Right lung (tissue), 10 donors: ENCODE results near the gene SNU13. TPM values are rescaled to one million over a fixed set of nuclear protein-coding genes. Genes with fewer than 3 reads are reported as not detected.
"Not testable (repeated sequence)": the region's sequence is repeated elsewhere in the genome, so short reads cannot be mapped to it uniquely, and the experiment has no call there.

Experiments
- DNase-seq, 2 donors: peaks; one replicate each; pipeline ENCODE4 v3.0.0-alpha.2; 2013
- long read RNA-seq, 8 donors: transcript quantifications; one replicate each; lab custom pipeline, GENCODE V29; 2026
- polyA plus RNA-seq, 5 donors: library from polyadenylated mRNA; unstranded; fragments of 120-200 nt; gene quantifications; one replicate each; pipeline versions ENCODE4 v1.2.1 to v1.2.3, GENCODE V29; 2013; ENCODE audit warnings: inconsistent platforms in 1 of 5, low replicate concordance in 1 of 5; ENCODE audit not compliant: insufficient read length in 5 of 5, insufficient read depth in 1 of 5

Gene SNU13
- 100 to 1,000 TPM; 107 to 155 (median 115) TPM for polyA plus RNA-seq
- long read RNA-seq, donor 1, transcript SNU13-202 (3 exons, 1,503 nt) = major isoform, 98 of 157 reads
- long read RNA-seq, donor 1, transcript SNU13-201 (3 exons, 877 nt) = minor isoform, 45 of 157 reads
- long read RNA-seq, donor 1, partial matches to known transcripts = 11 of 157 reads
- long read RNA-seq, donor 1, other reads (novel, unspliced or antisense) = 0 of 157 reads
- long read RNA-seq, donor 2, transcript SNU13-202 (3 exons, 1,503 nt) = major isoform, 56 of 87 reads
- long read RNA-seq, donor 2, transcript SNU13-201 (3 exons, 877 nt) = minor isoform, 14 of 87 reads
- long read RNA-seq, donor 2, partial matches to known transcripts = 16 of 87 reads
- long read RNA-seq, donor 2, other reads (novel, unspliced or antisense) = 0 of 87 reads
- long read RNA-seq, donor 3, transcript SNU13-202 (3 exons, 1,503 nt) = major isoform, 63 of 99 reads
- long read RNA-seq, donor 3, transcript SNU13-201 (3 exons, 877 nt) = minor isoform, 22 of 99 reads
- long read RNA-seq, donor 3, partial matches to known transcripts = 14 of 99 reads
- long read RNA-seq, donor 3, other reads (novel, unspliced or antisense) = 0 of 99 reads
- long read RNA-seq, donor 4, transcript SNU13-202 (3 exons, 1,503 nt) = major isoform, 46 of 75 reads
- long read RNA-seq, donor 4, transcript SNU13-201 (3 exons, 877 nt) = minor isoform, 9 of 75 reads
- long read RNA-seq, donor 4, partial matches to known transcripts = 20 of 75 reads
- long read RNA-seq, donor 4, other reads (novel, unspliced or antisense) = 0 of 75 reads
- long read RNA-seq, donor 5, transcript SNU13-202 (3 exons, 1,503 nt) = major isoform, 89 of 130 reads
- long read RNA-seq, donor 5, transcript SNU13-201 (3 exons, 877 nt) = minor isoform, 26 of 130 reads
- long read RNA-seq, donor 5, partial matches to known transcripts = 12 of 130 reads
- long read RNA-seq, donor 5, other reads (novel, unspliced or antisense) = 0 of 130 reads
- long read RNA-seq, donor 6, transcript SNU13-202 (3 exons, 1,503 nt) = major isoform, 94 of 150 reads
- long read RNA-seq, donor 6, transcript SNU13-201 (3 exons, 877 nt) = minor isoform, 38 of 150 reads
- long read RNA-seq, donor 6, partial matches to known transcripts = 17 of 150 reads
- long read RNA-seq, donor 6, other reads (novel, unspliced or antisense) = 0 of 150 reads
- long read RNA-seq, donor 7, transcript SNU13-201 (3 exons, 877 nt) = minor isoform, 13 of 83 reads
- long read RNA-seq, donor 7, transcript SNU13-202 (3 exons, 1,503 nt) = major isoform, 62 of 83 reads
- long read RNA-seq, donor 7, partial matches to known transcripts = 7 of 83 reads
- long read RNA-seq, donor 7, other reads (novel, unspliced or antisense) = 0 of 83 reads
- long read RNA-seq, donor 8, transcript SNU13-201 (3 exons, 877 nt) = minor isoform, 9 of 56 reads
- long read RNA-seq, donor 8, transcript SNU13-202 (3 exons, 1,503 nt) = major isoform, 24 of 56 reads
- long read RNA-seq, donor 8, partial matches to known transcripts = 23 of 56 reads
- long read RNA-seq, donor 8, other reads (novel, unspliced or antisense) = 0 of 56 reads

DNA sequence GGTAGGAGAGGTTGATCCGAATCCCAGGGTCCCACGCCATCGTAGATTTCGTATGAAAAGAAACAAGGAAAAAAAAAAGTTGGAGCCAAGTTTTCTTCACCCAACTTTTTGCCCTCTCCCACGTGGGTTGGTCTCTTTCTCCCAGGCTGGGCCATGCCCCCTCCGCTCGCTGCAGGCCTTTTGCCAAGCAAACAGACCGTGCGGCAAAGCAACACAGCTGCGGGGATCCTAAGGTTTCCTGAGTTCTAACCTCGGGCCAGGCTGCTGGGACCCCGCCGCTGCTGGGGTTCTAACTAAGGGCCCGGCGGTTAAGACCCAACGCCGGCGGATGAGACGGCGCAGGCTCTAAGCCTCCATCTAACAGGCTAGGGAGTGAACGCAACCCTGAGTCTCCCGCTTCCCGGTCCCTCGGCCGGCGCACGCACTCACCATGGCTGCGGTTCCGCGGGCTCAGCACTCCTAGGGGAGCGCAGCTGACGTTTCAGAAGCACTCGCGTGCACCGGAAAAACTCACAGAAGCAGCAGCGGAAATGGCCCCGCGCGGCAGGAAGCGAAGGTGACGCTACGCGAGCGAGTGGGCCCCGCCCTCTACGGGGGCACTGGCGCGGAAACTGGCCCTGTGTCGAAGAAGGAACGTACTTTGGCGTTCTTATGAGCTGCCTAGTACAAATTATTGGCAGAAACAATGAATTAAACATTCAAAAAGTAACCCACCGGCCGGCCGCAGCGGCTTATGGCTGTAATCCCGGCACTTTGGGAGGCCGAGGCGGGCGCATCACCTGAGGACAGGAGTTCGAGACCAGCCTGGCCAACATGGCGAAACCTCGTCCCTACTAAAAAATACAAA lies at the start of gene SNU13:
Gene SNU13, minus strand, starts transcription at position 503 of the 847 bp plus-strand sequence. Its CDS starts 71 bp downstream, at position 432.
- peak; percentile 90 for DNase-seq

DNA sequence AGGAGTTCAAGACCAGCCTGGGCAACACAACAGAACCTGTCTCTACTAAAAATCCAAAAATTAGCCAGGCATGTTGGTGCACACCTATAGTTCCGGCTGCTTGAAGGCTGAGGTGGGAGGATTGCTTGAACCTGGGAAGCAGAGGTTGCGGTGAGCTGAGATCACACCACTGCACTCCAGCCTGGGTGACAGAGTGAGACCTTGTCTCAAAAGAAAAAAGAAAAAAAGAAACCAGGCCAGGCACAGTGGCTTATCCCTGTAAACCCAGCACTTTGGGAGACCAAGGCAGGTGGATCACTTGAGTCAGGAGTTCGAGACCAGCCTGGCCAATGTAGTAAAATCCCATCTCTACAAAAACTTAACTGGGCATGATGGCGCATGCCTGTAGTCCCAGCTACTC lies 44.6 kb upstream of the SNU13 start:
- not testable (repeated sequence) for DNase-seq

DNA sequence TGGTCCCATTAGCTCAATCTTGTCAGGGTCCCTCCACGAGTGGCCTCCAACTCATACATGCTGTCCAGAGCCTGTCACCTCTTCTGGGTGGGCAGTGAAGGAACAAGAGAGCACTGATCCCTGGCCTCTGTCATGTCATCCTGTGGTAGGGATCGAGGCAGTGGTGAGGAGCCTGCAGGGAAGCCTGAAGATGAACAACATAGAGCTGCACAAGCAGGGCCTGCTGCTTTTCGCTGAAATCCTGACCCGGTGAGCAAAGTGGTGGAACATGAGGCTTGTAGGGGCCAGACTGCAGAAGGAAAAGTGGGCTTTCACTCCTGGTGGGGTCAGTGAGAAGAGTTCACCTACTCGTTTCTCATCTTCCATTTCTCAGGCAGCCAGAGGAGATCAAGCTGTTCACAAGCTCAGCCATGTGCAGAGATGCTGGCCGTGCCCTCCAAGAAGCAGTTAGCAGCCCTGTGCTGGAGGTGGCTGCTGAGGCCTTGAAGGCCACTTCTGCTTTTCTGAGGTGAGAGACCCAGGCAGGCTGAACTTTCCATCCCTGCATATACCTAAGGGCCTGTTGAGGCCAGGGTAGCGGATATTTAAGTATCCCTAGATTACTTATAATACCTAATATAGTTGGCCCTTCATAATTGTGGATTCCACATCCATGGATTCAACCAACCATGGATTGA lies 43.6 kb upstream of the SNU13 start:
- no peak for DNase-seq

DNA sequence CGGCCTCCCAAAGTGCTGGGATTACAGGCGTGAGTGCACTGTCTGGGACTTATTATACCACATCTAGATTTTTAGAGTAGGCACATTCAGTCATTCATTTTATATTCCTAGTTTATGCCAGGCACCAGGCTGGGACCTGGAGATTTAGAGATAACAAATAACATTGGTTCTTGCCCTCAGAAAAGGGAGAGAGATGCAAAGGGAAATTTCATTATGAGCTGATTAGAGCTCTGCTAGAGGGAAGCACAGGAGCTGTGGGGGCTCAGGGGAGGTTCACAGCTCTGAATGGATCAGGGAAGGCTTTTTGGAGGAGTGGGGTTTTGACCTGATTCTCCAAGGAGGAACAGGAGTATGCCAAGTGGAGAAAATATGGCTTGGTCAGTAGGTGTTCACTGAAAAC lies 42.9 kb upstream of the SNU13 start:
- DNase-seq = no peak

DNA sequence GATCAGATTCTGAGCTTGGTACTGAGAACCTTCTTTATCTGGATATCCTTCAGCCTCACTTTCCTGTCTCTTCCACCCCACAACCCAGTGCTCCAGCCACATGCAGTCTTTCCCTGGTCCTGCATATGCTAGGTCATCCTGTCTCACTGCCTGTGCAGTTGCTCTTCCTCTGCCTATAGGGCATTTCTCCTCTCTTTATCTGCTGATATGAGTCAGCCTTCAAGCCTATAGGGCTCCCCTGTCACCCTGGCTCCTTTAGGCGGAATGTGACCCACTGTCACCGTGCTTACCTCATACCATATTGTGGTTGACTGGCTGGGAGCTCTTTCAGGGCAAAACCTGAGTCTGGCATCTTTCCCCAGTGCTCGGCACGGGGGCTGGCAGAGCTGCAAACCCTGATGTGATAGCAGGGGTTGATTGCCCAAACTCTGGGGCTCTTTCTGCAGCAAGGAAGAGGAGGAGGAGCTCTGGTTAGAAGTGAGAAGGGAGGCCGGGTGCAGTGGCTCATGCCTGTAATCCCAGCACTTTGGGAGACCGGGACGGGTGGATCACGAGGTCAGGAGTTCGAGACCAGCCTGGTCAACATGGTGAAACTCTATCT lies 36.9 kb upstream of the SNU13 start:
- no peak for DNase-seq

DNA sequence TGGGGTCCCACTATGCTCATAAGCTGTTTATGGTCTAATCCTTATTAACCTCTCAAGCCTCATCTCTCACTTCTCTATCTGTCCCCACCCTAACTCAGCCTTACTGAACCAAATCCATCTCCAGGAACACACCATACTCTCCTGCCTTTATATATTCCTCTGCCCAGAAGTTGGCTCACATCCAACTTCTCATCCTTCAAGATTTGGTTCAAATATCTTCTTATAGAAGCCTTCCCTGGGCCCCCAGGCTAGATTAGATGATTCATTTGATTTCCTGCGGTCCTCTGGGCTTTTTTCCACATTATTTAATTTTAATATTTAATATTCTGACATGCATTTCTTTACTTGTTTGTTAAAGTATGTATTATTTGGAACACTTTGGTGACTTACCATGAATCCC lies 33.8 kb upstream of the SNU13 start:
- DNase-seq = no peak

DNA sequence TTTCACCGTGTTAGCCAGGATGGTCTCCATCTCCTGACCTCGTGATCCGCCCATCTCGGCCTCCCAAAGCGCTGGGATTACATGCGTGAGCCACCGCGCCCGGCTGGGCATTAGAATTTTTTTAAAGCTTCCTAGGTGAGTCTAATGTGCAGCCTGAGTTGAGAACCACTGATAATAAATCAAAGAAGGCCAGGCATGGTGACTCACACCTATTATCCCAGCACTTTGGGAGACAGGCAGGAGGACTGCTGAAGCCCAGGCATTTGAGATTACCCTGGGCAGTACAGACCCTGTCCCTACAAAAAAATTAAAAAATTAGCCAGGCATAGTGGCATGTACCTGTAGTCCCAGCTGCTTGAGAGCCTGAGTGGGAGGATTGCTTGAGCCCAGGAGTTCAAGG lies 24.3 kb upstream of the SNU13 start:
- DNase-seq = no peak

DNA sequence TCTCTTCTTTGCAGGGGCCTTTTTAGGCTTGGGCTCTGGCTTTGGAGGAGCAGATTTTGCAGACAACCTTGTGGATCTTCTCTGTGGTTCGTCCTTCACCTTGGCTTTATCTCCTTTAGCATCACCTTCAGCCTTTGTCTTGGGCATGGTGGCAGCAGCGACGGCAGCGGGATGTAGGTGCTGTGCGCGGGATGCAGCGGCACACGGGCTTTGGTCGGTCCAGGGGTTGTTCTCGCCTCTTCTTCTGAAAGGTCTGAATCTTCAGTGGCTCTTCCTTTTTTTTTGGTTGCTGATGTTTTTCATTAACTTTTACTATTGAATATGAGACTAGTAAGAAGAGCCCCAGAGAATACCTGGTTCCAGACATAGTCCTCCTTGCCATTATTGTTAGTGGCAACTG lies 20.7 kb upstream of the SNU13 start:
- DNase-seq = no peak

DNA sequence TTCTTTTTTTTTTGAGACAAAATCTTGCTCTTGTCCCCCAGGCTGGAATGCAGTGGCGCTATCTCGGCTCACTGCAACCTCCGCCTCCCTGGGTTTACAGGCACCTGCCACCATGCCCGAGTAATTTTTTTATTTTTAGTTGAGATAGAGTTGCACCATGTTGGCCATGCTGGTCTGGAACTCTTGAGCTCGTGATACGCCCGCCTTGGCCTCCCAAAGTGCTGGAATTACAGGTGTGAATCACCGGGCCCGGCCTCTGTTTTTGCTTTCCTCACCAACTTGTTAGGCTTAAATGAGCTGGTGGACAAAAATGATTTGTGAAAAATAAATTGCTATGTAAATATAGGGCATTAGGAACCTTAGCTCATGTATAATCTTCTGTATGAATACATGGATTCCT lies 14.1 kb upstream of the SNU13 start:
- no peak for DNase-seq

DNA sequence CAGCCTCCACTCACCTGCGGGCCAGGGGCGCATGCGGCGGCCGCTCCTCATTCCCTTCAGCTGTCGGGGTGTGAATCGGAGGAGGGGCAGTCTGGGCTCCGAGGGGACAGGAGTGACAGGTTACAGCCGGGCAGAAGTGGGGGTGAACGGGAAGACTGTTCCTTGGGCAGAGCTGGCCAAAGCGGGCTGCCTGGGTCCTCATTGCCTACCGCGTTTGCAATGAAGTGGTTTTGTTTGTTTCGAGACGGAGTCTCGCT lies 11.4 kb upstream of the SNU13 start:
- DNase-seq = no peak

DNA sequence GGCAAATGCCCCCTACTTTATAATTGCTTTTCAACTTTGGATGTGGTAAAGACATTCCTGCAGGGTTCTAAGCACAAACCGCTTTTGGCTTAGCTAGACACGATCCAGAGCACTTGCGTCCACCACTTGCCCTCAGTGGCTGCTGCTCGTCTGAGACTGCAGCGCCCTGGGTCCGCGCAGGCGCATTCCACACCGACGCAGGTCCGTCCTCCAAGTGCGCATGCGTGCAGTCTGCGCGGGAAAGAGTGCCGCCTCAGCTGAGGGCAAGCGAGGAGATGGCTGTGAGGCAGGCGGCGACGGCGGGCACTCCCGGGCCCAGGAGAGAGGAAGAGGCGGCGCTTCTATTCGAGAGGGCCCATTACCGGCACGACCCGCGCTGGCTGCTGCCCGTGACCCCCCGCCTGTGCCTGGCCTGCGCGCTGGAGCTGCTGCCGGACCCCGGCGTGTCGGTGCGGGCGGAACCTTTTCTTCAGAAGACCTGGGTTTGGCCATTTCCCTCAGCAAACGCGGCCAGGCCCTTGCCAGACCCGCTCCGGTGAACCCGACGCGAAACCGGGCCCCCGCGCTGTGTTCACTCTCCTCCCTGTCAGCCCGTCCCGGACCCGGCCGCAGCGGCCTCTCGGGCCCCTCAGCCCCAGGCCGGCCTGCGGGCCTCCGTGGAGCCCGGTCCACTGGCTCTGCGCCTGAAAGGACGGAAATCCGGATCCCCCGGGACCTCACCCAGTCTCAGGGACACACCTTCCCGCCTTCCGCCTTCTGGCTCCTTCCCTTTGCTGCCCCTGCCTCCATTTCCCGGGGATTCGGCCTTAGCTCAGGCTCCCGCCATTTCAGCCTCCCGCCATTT lies 10.8 kb upstream of the SNU13 start, which contains the start of gene MEI1:
Gene MEI1, plus strand, starts transcription at position 240 of the 844 bp plus-strand sequence. Its CDS starts 36 bp downstream, at position 276.
- DNase-seq = peak; percentile 62 to 70

DNA sequence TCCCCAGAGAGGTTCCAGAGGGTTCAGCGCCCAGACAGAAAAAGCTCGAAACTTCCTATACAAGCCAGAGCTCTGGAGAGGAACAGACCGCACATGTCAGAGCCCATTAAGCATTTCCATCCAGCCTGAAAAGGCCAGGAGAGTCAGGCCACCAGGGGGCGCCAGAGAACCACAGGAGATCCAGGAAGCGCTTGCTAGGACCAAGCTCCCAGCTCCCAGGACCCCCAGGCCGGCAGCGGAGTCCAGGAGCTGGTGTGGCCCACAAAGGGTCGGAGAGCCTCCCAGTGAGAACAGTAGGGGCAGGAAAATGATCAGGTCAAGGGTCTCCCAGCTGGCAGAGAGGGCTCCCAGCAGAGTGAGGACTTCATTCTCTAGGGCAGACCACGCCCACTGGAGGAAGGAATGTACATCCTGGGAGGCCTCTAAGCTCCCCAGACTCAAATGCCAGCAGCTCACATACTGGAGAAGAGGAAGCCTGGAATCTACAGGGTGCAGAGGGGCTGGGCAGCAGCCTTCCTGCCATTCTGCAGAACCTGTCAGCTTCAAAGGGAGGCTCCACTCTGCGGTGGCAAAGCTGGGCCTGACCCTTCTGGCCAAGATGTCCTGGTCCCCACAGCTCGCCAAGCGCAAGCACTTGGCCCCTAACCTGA lies 8.6 kb upstream of the SNU13 start:
- DNase-seq = peak; percentile 82 to 90

DNA sequence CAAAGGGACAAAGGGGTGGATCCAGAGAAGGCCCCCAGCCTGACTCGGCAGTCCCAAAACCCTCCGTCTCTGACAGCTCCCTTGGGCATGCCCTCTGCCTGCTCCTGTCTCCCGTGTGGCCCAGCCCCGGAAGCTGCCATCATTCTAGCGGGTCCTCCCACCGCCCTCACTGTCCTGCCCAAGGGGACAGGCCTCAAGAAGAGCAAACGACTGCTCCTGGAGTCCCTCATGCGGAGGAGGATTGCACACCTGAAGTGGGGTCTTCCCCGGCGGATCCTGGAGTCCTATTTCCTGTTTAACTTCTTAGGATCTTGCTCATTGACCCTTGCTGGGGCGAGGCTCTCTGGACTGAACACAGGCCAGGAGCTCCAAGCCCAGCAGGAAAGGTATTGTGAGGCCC lies 8.0 kb upstream of the SNU13 start:
- DNase-seq = no peak

DNA sequence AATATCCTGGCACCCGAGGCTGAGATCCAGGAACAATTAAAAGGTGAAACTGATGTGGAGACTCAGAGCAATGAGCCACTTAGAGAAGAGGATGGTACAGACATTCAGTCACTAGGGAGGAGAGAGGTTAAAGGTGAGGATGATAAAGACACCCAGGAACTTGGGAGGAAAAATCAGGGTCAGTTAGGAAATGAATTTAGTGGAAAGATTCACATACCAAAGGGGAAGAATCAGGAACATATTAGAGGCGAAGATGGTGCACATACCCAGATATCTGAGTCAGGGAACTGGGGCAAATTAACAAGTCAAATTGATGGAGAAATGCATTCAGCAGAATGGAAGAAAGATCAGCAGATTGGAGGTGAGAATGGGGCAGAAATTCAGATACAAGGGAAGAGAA lies 6.5 kb upstream of the SNU13 start:
- DNase-seq = no peak

DNA sequence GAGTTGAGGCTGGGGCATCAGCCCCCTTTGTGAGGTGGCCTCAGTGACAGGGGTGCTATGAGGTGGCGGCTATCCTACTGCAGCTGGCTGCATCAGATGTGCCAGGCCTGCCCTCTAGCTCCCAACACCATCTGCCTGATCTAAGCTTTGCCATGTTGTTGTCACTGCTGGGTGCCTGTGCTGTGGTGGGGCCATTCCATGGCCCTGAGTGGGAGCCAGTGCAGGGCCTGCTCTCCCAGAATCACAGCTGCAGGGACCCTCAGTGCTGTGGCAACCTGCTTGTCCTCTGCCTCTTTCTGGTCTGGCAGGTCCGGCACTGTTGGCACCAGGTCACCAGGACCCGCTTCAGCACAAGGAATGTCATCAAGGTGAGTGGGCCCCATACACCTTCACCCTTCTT lies 1.8 kb upstream of the SNU13 start:
- no peak for DNase-seq

DNA sequence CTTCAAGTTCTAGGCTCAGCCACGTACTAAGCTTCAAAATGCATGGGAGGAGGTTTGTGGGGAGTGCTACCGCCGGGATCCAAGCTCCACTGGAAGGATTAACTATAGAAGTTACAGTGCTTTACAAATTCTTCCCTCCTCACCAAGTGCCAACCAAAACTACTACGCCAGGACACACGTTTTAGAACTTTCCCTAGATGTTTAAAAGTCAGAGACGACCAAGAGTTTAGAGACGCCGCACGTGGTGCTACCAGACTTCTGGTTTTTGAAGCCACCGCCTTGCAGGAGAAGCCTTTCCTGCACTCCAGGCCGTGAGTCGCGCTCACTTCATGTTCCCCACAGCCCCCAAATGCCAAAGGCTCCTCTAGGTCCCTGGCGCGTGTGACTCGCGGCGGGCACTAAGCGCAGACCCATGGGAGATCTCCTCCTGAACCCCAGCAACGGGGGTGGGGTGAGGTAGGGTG lies 734 bp downstream of the SNU13 start:
- DNase-seq = no peak

DNA sequence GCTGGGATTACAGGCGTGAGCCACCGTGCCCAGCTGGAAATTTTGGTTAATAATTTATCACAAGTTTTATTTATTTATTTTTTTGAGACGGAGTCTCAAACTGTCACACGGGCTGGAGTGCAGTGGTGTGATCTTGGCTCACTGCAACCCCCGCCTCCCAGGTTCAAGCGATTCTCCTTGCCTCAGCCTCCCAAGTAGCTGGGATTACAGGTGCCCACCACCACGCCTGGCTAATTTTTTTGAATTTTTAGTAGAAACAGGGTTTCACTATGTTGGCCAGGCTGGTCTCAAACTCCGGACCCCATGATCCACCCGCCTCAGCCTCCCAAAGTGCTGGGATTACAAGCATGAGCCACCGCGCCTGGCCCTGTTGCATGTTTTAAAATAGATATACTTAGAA lies 1.8 kb downstream of the SNU13 start:
- not testable (repeated sequence) for DNase-seq

DNA sequence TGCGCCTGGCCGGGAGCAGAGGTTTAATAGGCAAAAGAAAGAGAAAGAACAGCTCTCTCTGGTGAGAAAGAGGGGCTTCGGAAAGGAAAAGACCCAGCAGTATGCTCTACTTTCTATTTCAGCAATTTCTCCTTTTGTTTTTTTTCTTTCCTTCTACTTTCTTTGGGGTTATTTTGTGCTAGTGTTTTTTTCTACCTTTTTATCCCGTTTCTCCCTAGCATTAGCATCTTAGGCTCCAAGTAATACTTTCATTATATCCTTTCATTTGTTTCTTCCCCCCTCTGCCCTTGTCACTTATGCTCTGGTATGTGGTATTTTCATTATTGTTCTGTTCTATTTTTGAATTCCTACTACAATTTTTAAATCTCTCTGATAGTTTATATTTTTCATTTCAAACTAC lies 4.5 kb downstream of the SNU13 start:
- no peak for DNase-seq
